CD4-positive, alpha-beta T cell (primary cell): Measurements from ENCODE around the gene OTOA. TPM values are rescaled to one million over a fixed set of nuclear protein-coding genes. Genes with fewer than 3 reads are reported as not detected.
"Not testable (repeated sequence)": the region's sequence is repeated elsewhere in the genome, so short reads cannot be mapped to it uniquely, and the experiment has no call there.

Experiments used
- ATAC-seq: fragments of 200-7000 bp; cut with Tn5 transposase; one replicate; pipeline ENCODE4 v1.10.0; 2022; ENCODE audit warnings: mild to moderate bottlenecking; ENCODE audit not compliant: poor library complexity
- CTCF ChIA-PET: fragments of 350-600 bp; sonication (Branson Sonifier 250); formaldehyde crosslinking; loops from one replicate; lab custom pipeline; 2021; ENCODE audit warnings: antibody characterized with exemption, inconsistent platforms; lab: Charles Lee
- POLR2A ChIA-PET: fragments of 350-600 bp; sonication (Branson Sonifier 250); formaldehyde crosslinking; loops from one replicate; lab custom pipeline; 2021; ENCODE audit warnings: antibody characterized with exemption, inconsistent platforms; lab: Charles Lee
- DNase-seq, 14 experiments: peaks; one replicate each; pipeline ENCODE4 v3.0.0-alpha.2; 2013 to 2020; ENCODE audit warnings: mixed read lengths in 2 of 14
- H3K27ac ChIP-seq, 2 donors: one replicate each; pipeline versions ENCODE4 v1.5.1 to v1.7.0; 2013; ENCODE audit warnings: low read length in 2 of 2, low read depth in 1 of 2, mild to moderate bottlenecking in 1 of 2
- H3K27me3 ChIP-seq, 2 experiments: 1 replicate in 1 of 2; 2 replicates in 1 of 2; pipeline versions ENCODE4 v1.6.1 to v1.7.0; 2013; ENCODE audit warnings: low read length in 2 of 2, control low read depth in 1 of 2, mild to moderate bottlenecking in 1 of 2, moderate library complexity in 1 of 2; ENCODE audit not compliant: insufficient read depth in 2 of 2, control insufficient read depth in 1 of 2
- H3K36me3 ChIP-seq: one replicate; pipeline ENCODE4 v1.6.1; 2013; ENCODE audit warnings: low read length, control low read depth; ENCODE audit not compliant: insufficient read depth
- H3K4me1 ChIP-seq: one replicate; pipeline ENCODE4 v1.6.1; 2013; ENCODE audit warnings: low read length, control low read depth; ENCODE audit not compliant: insufficient read depth
- H3K4me3 ChIP-seq: one replicate; pipeline ENCODE4 v1.5.1; 2013; ENCODE audit warnings: mild to moderate bottlenecking, low read length, moderate library complexity
- H3K9me3 ChIP-seq, 2 experiments: 1 replicate in 1 of 2; 2 replicates in 1 of 2; pipeline versions ENCODE4 v1.6.1 to v1.7.0; 2013; ENCODE audit warnings: low read length in 2 of 2, mild to moderate bottlenecking in 2 of 2, control low read depth in 1 of 2, moderate library complexity in 1 of 2; ENCODE audit not compliant: control insufficient read depth in 1 of 2, insufficient read depth in 1 of 2
- H3K27ac Mint-ChIP-seq: one replicate; pipeline ENCODE4 v1.8.0; 2020; ENCODE audit warnings: mixed read lengths
- H3K27me3 Mint-ChIP-seq: one replicate; pipeline ENCODE4 v1.8.0; 2021; ENCODE audit warnings: mixed read lengths
- H3K36me3 Mint-ChIP-seq: one replicate; pipeline ENCODE4 v1.8.0; 2021; ENCODE audit warnings: low read depth, mixed read lengths
- H3K4me1 Mint-ChIP-seq: one replicate; pipeline ENCODE4 v1.8.0; 2021; ENCODE audit warnings: low read depth, mixed read lengths
- H3K4me3 Mint-ChIP-seq: one replicate; pipeline ENCODE4 v1.8.0; 2020; ENCODE audit warnings: mild to moderate bottlenecking, mixed read lengths
- H3K9me3 Mint-ChIP-seq: one replicate; pipeline ENCODE4 v1.8.0; 2020; ENCODE audit warnings: mixed read lengths
- CTCF ChIP-seq: fragments of 200-600 bp; IDR thresholded peaks from one replicate; pipeline ENCODE4 v1.8.0; 2022; ENCODE audit warnings: antibody characterized with exemption, mild to moderate bottlenecking
- intact Hi-C, 2 experiments: fragments of 100-400 bp; cut with DNase I in 1 of 2; cut with micrococcal nuclease in 1 of 2; formaldehyde crosslinking; loops; one replicate each; pipeline versions ENCODE4 v1.15.1 to v1.9.0; 2023 to 2025; cut with DNase I, micrococcal nuclease
- total RNA-seq, 174 experiments: library from RNA in 2 of 174; stranded (reverse) in 2 of 174; gene quantifications; one replicate each; pipeline ENCODE4 v1.2.3 and lab custom pipeline; 2021 to 2026

The OTOA gene
- total RNA-seq, 2 experiments from 2014 or later, result 0.19 TPM; not detected in 1

- intact Hi-C loops, result no loop called here
These were observed 50.0 kb downstream of the OTOA start for GRCh38 chr16:21713549-21714368.

GRCh38 chr16:21714369-21714618, 50.5 kb downstream of the OTOA start:
- H3K27me3 Mint-ChIP-seq, CTCF ChIA-PET, DNase-seq, H3K27me3 ChIP-seq, H3K4me3 Mint-ChIP-seq, POLR2A ChIA-PET, intact Hi-C loops, H3K27ac ChIP-seq, H3K9me3 Mint-ChIP-seq, H3K9me3 ChIP-seq, ATAC-seq, H3K36me3 ChIP-seq, H3K36me3 Mint-ChIP-seq, H3K4me1 ChIP-seq, H3K4me1 Mint-ChIP-seq, H3K27ac Mint-ChIP-seq, H3K4me3 ChIP-seq: not testable (repeated sequence)

More at GRCh38 chr16:21713549-21714368, 50.0 kb downstream of the OTOA start:
- no peaks in the 10 kb centered on the region for H3K4me1 ChIP-seq
- peaks cover under 1% of the 10 kb centered on the region for H3K4me1 Mint-ChIP-seq
- DNase-seq (no peak), ATAC-seq (no peak)
- no peak for TF ChIP-seq CTCF
- H3K36me3 ChIP-seq, result no peaks in the 10 kb centered on the region
- H3K27ac ChIP-seq, result no peak overlapping the region
- H3K4me3 ChIP-seq, result no peak overlapping the region
- POLR2A ChIA-PET, result no interaction called here
- no peaks in the 10 kb centered on the region for H3K9me3 Mint-ChIP-seq
- no peaks in the 10 kb centered on the region for H3K27me3 Mint-ChIP-seq
- CTCF ChIA-PET, result interaction anchor here (0.6 kb wide), 1 partner anchor 312 kb away, joined by 3 read pairs; no protein-coding TSS in a partner anchor
- H3K4me3 Mint-ChIP-seq, result no peak overlapping the region
- no peak overlapping the region for H3K27ac Mint-ChIP-seq
- H3K36me3 Mint-ChIP-seq, result no peaks in the 10 kb centered on the region
- H3K9me3 ChIP-seq, result no peaks in the 10 kb centered on the region
- H3K27me3 ChIP-seq, result no peaks in the 10 kb centered on the region

GRCh38 chr16:21717608-21718007, 53.8 kb downstream of the OTOA start:
- POLR2A ChIA-PET, result no interaction called here
- no peak for ATAC-seq
- Histone ChIP-seq H3K27me3 (no peaks in the 10 kb centered on the region), H3K27ac (no peak overlapping the region), H3K4me3 (no peak overlapping the region), H3K36me3 (no peaks in the 10 kb centered on the region), H3K9me3 (no peaks in the 10 kb centered on the region), H3K4me1 (no peaks in the 10 kb centered on the region)
- intact Hi-C loops, result no loop called here
- Mint-ChIP-seq H3K27me3 (no peaks in the 10 kb centered on the region), H3K36me3 (no peaks in the 10 kb centered on the region), H3K4me1 (no peaks in the 10 kb centered on the region), H3K4me3 (no peak overlapping the region), H3K9me3 (no peaks in the 10 kb centered on the region), H3K27ac (no peak overlapping the region)
- CTCF ChIA-PET, result no interaction called here
- DNase-seq, result no peak
- no peak for TF ChIP-seq CTCF

- intact Hi-C loops, result no loop called here
- H3K27me3 ChIP-seq, result no peaks in the 10 kb centered on the region
- Mint-ChIP-seq H3K4me3 (no peak overlapping the region), H3K9me3 (no peaks in the 10 kb centered on the region), H3K27ac (no peak overlapping the region), H3K27me3 (no peaks in the 10 kb centered on the region), H3K36me3 (no peaks in the 10 kb centered on the region), H3K4me1 (no peaks in the 10 kb centered on the region)
- ChIA-PET POLR2A (no interaction called here), CTCF (interaction anchor here (1.3 kb wide), 1 partner anchor 62 kb away, joined by 3 read pairs; no protein-coding TSS in a partner anchor)
- no peaks in the 10 kb centered on the region for H3K9me3 ChIP-seq
- H3K27ac ChIP-seq, result no peak overlapping the region
- no peak for ATAC-seq
- H3K4me1 ChIP-seq, result no peaks in the 10 kb centered on the region
- H3K36me3 ChIP-seq, result no peaks in the 10 kb centered on the region
- H3K4me3 ChIP-seq, result no peak overlapping the region
- DNase-seq, result no peak
- no peak for TF ChIP-seq CTCF
These were observed 55.5 kb downstream of the OTOA start for GRCh38 chr16:21719283-21719682.
